ENCODE results near the gene PTPN3. TPM values are rescaled to one million over a fixed set of nuclear protein-coding genes. Genes with fewer than 3 reads are reported as not detected.

Gene PTPN3
- total and polyA plus RNA-seq, 2 experiments from 2014 or later: 0.84 to 2.1 TPM

DNA sequence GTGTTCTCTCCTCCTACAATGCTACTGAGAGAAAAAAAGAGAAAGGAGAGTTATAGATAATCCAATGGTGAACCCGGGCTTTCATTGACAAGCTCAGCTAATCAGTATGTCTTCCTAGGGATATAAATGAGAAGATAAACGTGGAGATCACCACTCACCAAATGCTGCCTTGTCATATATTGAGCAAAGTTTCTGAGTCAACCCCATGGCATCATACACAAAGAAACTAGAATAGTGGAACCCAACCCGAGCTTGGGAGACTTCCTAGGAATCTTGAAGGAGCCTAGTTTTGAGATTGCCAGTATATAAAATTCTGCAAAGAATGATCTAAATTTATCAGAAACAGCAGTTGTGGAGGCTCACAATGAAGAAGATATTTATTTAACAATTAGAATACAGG is 47.8 kb downstream of the PTPN3 start:
- H3K27me3 ChIP-seq: no peaks in the 10 kb centered on the region
- no peak overlapping the region for H3K27ac ChIP-seq
- no peaks in the 10 kb centered on the region for H3K9me3 ChIP-seq (ENCODE audit: low read depth)
- TF ChIP-seq, protein P1, sequence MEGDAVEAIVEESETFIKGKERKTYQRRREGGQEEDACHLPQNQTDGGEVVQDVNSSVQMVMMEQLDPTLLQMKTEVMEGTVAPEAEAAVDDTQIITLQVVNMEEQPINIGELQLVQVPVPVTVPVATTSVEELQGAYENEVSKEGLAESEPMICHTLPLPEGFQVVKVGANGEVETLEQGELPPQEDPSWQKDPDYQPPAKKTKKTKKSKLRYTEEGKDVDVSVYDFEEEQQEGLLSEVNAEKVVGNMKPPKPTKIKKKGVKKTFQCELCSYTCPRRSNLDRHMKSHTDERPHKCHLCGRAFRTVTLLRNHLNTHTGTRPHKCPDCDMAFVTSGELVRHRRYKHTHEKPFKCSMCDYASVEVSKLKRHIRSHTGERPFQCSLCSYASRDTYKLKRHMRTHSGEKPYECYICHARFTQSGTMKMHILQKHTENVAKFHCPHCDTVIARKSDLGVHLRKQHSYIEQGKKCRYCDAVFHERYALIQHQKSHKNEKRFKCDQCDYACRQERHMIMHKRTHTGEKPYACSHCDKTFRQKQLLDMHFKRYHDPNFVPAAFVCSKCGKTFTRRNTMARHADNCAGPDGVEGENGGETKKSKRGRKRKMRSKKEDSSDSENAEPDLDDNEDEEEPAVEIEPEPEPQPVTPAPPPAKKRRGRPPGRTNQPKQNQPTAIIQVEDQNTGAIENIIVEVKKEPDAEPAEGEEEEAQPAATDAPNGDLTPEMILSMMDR (IDR thresholded peaks at IDR 0.05; ENCODE audit: low read depth, low read length): no peak
- peaks cover 5% of the 10 kb centered on the region for H3K4me1 ChIP-seq (ENCODE audit: low read depth)
- no peak for DNase-seq (ENCODE audit: low read depth in 1 of 2, low spot score in 1 of 2)
- H3K36me3 ChIP-seq: no peaks in the 10 kb centered on the region
- no peak overlapping the region for H3K4me3 ChIP-seq

DNA sequence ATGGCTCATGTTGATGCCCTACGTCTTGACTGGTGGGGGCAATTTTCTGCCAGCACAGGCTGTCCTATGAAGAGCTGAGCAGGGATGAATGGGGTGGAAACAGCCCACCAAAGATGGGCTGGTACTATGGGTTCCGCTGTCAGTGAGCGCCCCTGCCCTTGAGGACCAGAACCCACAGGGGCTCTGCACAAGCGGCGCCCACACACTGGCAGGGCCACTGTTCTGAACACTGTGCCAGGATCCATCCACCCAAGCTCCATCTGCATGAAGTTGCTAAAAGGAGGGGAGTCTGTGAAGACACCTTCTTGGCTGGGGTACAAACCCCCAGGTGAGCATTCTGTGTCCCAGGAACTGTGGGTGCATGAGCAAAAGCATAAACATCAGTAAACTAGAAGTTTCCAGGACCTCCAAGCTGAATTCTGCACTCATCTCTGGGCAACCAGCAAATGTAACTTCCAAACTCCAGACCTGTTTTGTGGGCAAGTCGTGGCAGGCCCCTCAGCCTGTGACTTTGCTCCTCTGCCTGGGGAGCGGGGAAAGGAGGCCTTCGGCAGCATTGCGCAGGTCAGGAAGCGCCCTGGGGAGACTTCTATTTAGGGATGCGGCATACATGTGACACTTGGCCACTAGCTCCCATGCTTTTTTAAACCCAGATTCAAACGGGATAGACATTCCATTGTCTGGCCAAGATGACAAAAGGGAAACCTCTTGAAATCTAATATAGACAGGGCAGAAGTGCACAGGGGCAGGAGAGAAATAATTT is 48.9 kb downstream of the PTPN3 start:
- TF ChIP-seq, protein P1 (IDR thresholded peaks at IDR 0.05; ENCODE audit: low read depth, low read length): no peak
- Histone ChIP-seq H3K27me3 (no peaks in the 10 kb centered on the region), H3K9me3 (ENCODE audit: low read depth) (no peaks in the 10 kb centered on the region), H3K36me3 (no peaks in the 10 kb centered on the region), H3K4me3 (no peak overlapping the region), H3K4me1 (ENCODE audit: low read depth) (peaks cover 11% of the 10 kb centered on the region), H3K27ac (no peak overlapping the region)
- DNase-seq (ENCODE audit: low read depth in 1 of 2, low spot score in 1 of 2): no peak

DNA sequence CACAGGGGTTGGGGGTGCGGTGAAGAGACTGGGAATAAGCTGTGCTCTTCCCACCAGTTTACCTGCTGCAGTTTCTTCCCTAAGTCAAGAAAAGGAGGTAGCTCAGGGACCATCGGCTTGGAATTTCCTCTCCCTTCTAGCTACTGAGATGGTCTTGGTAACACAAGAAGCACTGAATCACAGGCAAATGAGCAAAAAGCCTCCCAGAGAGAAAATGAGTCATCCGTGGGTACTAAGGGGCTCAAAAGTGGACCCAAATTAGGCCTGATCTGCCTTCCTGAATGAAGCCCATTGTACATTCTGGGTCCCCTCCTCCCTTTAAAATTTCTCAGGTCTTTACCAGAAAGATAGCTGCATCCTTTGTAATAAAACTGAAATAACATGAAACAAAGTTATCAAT is 49.9 kb downstream of the PTPN3 start:
- Histone ChIP-seq H3K36me3 (no peaks in the 10 kb centered on the region), H3K9me3 (ENCODE audit: low read depth) (no peaks in the 10 kb centered on the region), H3K4me1 (ENCODE audit: low read depth) (peaks cover 8% of the 10 kb centered on the region), H3K4me3 (no peak overlapping the region), H3K27ac (no peak overlapping the region), H3K27me3 (no peaks in the 10 kb centered on the region)
- peak in 1 of 2 donors; percentile 54 for DNase-seq (ENCODE audit: low read depth in 1 of 2, low spot score in 1 of 2)
- TF ChIP-seq, protein P1 (IDR thresholded peaks at IDR 0.05; ENCODE audit: low read depth, low read length): no peak

DNA sequence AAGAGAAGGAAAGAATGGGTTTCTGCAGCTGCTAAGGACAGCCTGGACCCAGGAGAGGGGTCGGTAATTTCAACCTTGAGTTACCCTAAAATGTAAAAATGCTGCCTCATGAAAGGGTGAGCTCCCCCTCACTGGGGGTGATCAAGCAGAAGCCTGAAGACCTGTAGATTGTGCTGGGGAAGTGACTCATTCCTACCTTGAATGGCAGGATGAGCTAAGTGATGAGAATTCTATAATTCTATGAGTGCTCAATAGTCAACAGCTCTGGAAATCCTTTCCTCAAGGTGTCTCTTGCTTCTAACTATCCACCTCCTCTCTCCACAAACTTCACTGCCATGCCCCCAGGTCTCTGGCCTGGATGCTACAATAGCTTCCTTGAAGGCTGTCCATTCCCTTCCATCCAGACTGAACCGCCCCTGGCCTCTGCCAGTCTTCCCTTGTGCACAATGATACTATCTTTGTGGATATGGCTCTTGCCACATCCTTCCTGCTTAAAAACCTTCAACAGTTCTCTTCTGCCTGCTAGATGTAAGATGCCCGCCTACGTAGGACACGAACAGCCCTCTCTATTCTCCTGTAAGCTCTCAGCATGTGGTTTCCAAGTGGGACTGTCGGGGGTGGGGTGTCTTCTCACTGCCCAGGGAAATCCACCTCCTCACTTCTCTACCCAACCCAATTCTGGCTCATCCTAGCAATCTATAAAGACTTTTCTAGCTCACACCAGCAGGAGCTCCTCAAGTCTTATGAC is 50.6 kb downstream of the PTPN3 start:
- Histone ChIP-seq H3K4me3 (no peak overlapping the region), H3K4me1 (ENCODE audit: low read depth) (peaks cover 7% of the 10 kb centered on the region), H3K27ac (no peak overlapping the region), H3K36me3 (no peaks in the 10 kb centered on the region), H3K27me3 (no peaks in the 10 kb centered on the region), H3K9me3 (ENCODE audit: low read depth) (no peaks in the 10 kb centered on the region)
- DNase-seq (ENCODE audit: low read depth in 1 of 2, low spot score in 1 of 2): no peak
- TF ChIP-seq, protein P1 (IDR thresholded peaks at IDR 0.05; ENCODE audit: low read depth, low read length): no peak

DNA sequence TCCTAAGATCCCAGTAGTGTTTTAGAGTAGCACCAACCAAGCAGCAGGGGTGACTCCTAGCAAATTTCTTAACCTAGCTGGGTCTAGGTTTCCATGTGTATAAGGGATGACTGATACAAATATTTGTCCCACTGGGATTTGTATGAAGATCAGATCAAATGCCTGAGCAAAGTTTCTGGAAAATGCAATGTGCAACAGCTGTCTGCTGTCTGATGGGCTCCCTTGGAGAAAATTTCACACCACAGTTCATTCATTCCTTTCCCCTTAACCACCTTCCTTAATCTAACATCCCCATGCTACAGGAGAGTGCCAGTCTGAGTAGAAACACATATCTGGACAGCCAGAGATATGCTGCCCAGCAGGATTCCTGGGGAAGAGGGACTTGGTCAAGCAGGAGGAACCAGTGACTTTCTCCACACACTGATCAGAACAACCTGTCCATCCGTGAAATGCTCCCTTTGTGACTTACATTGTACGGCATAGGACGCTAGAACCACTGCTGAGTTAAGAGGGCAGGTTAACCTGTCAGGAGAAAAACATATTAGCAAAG is 53.3 kb downstream of the PTPN3 start:
- no peak for DNase-seq (ENCODE audit: low read depth in 1 of 2, low spot score in 1 of 2)
- Histone ChIP-seq H3K4me1 (ENCODE audit: low read depth) (peaks cover 7% of the 10 kb centered on the region), H3K4me3 (no peak overlapping the region), H3K27me3 (no peaks in the 10 kb centered on the region), H3K36me3 (no peaks in the 10 kb centered on the region), H3K9me3 (ENCODE audit: low read depth) (no peaks in the 10 kb centered on the region), H3K27ac (no peak overlapping the region)
- TF ChIP-seq, protein P1 (IDR thresholded peaks at IDR 0.05; ENCODE audit: low read depth, low read length): no peak
